ENCODE data around the gene MRPS11.
"Not testable (repeated sequence)": the region's sequence is repeated elsewhere in the genome, so short reads cannot be mapped to it uniquely, and the experiment has no call there.

The MRPS11 gene

GRCh38 chr15:88493844-88494243 lies 26.3 kb downstream of the MRPS11 start:
- peak; percentile 29 for DNase-seq

- no peak for DNase-seq
Measured at GRCh38 chr15:88497109-88497765, 29.7 kb downstream of the MRPS11 start.

- no peak for DNase-seq
Measured at GRCh38 chr15:88498996-88499395, 31.5 kb downstream of the MRPS11 start.

- DNase-seq: no peak
Measured at GRCh38 chr15:88504445-88504844, 36.9 kb downstream of the MRPS11 start.

GRCh38 chr15:88505721-88506120 lies 38.2 kb downstream of the MRPS11 start:
- DNase-seq: no peak

- DNase-seq: no peak
Measured at GRCh38 chr15:88506628-88507027, 39.1 kb downstream of the MRPS11 start.

GRCh38 chr15:88509321-88509720 lies 41.8 kb downstream of the MRPS11 start:
- no peak for DNase-seq

- no peak for DNase-seq
Measured at GRCh38 chr15:88509964-88510363, 42.5 kb downstream of the MRPS11 start.

- no peak for DNase-seq
Measured at GRCh38 chr15:88511161-88511560, 43.7 kb downstream of the MRPS11 start.

GRCh38 chr15:88512078-88512477 lies 44.6 kb downstream of the MRPS11 start:
- DNase-seq: peak; percentile 93

- DNase-seq: no peak
Measured at GRCh38 chr15:88512601-88513000, 45.1 kb downstream of the MRPS11 start.

GRCh38 chr15:88513195-88513594 lies 45.7 kb downstream of the MRPS11 start:
- no peak for DNase-seq

GRCh38 chr15:88518903-88519302 lies 51.4 kb downstream of the MRPS11 start:
- no peak for DNase-seq

- DNase-seq: not testable (repeated sequence)
Measured at GRCh38 chr15:88524094-88524493, 56.6 kb downstream of the MRPS11 start.

GRCh38 chr15:88525418-88525817 lies 57.9 kb downstream of the MRPS11 start:
- no peak for DNase-seq

GRCh38 chr15:88526247-88526879 lies 58.9 kb downstream of the MRPS11 start:
- no peak for DNase-seq

GRCh38 chr15:88529021-88529630 lies 61.6 kb downstream of the MRPS11 start:
- peak; percentile 20 for DNase-seq
